ENCODE results near the gene KRT15. TPM values are rescaled to one million over a fixed set of nuclear protein-coding genes. Genes with fewer than 3 reads are reported as not detected.

The KRT15 gene
- total and polyA plus RNA-seq, 5 donors: 0.11 TPM; not detected in 4

DNA sequence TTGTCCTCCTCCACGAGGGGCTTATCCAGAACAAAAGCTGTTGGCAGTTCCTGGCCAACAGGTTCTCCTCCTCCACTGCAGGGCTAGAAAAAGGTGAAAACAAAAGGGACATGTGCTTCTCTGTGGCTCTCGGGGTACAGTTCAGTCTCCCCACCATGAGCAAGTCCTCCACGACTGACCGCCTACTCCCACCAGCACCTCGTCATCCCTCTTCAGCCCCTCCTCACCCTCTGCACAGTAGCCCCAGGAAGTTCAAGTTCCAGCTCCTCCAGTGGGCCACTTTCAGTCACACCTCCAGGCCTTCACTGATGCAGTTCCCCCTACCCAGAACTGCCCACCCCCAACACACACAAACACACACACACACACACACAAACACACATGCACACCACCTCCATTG, 33.8 kb upstream of the KRT15 start:
- Histone ChIP-seq H3K27me3 (ENCODE audit: control insufficient read depth, insufficient read depth) (no peaks in the 10 kb centered on the region), H3K4me3 (ENCODE audit: low read length) (no peak overlapping the region), H3K9me3 (ENCODE audit: control insufficient read depth, low read length) (no peaks in the 10 kb centered on the region), H3K4me1 (ENCODE audit: control insufficient read depth, insufficient read depth, low read length) (no peaks in the 10 kb centered on the region), H3K27ac (ENCODE audit: low read length) (no peak overlapping the region)
- ATAC-seq (no peak), DNase-seq (no peak)
- intact Hi-C loops (cut with DNase I): loop anchor here in 2 of 4 donors (2.0 to 5.0 kb wide), 3 partner anchors 92 to 110 kb away; no protein-coding TSS in a partner anchor
- 79% methylated on average over 5 of the region's 5 CpGs for WGBS

GRCh38 chr17:41551365-41551764, 32.7 kb upstream of the KRT15 start:
- 55% methylated on average over 5 of the region's 5 CpGs for WGBS
- no peaks in the 10 kb centered on the region for H3K4me1 ChIP-seq (ENCODE audit: control insufficient read depth, insufficient read depth, low read length)
- no peak overlapping the region for H3K4me3 ChIP-seq (ENCODE audit: low read length)
- H3K27me3 ChIP-seq (ENCODE audit: control insufficient read depth, insufficient read depth): no peaks in the 10 kb centered on the region
- intact Hi-C loops (cut with DNase I): loop anchor here in 1 of 4 donors (5.0 kb wide), 2 partner anchors 96 to 111 kb away; no protein-coding TSS in a partner anchor
- H3K27ac ChIP-seq (ENCODE audit: low read length): no peak overlapping the region
- ATAC-seq (no peak), DNase-seq (no peak)
- H3K9me3 ChIP-seq (ENCODE audit: control insufficient read depth, low read length): no peaks in the 10 kb centered on the region

- Histone ChIP-seq H3K27ac (ENCODE audit: low read length) (no peak overlapping the region), H3K4me3 (ENCODE audit: low read length) (no peak overlapping the region), H3K4me1 (ENCODE audit: control insufficient read depth, insufficient read depth, low read length) (no peaks in the 10 kb centered on the region), H3K27me3 (ENCODE audit: control insufficient read depth, insufficient read depth) (no peaks in the 10 kb centered on the region), H3K9me3 (ENCODE audit: control insufficient read depth, low read length) (no peaks in the 10 kb centered on the region)
- no peak for ATAC-seq
- 71% methylated on average over 8 of the region's 8 CpGs for WGBS
- no peak for DNase-seq
- intact Hi-C loops (cut with DNase I): loop anchor here (5.0 to 10.0 kb wide), 5 partner anchors 98 to 645 kb away; no protein-coding TSS in a partner anchor
Observed at GRCh38 chr17:41549596-41550039, 30.9 kb upstream of the KRT15 start.

GRCh38 chr17:41548844-41549595, 30.3 kb upstream of the KRT15 start:
- DNase-seq (peak; percentile 78 to 94 (median 92)), ATAC-seq (peak; percentile 88 to 89)
- H3K27me3 ChIP-seq (ENCODE audit: control insufficient read depth, insufficient read depth): no peaks in the 10 kb centered on the region
- 2% methylated on average over 25 of the region's 25 CpGs for WGBS
- no peak overlapping the region for H3K4me3 ChIP-seq (ENCODE audit: low read length)
- H3K27ac ChIP-seq (ENCODE audit: low read length): no peak overlapping the region
- no peaks in the 10 kb centered on the region for H3K4me1 ChIP-seq (ENCODE audit: control insufficient read depth, insufficient read depth, low read length)
- intact Hi-C loops (cut with DNase I): loop anchor here (5.0 to 10.0 kb wide), 5 partner anchors 98 to 644 kb away; no protein-coding TSS in a partner anchor
- H3K9me3 ChIP-seq (ENCODE audit: control insufficient read depth, low read length): no peaks in the 10 kb centered on the region

GRCh38 chr17:41547921-41548843, 29.5 kb upstream of the KRT15 start:
- no peaks in the 10 kb centered on the region for H3K27me3 ChIP-seq (ENCODE audit: control insufficient read depth, insufficient read depth)
- ATAC-seq (peak; percentile 73 to 81), DNase-seq (peak; percentile 63 to 77 (median 75))
- H3K4me3 ChIP-seq (ENCODE audit: low read length): no peak overlapping the region
- intact Hi-C loops (cut with DNase I): loop anchor here (5.0 to 10.0 kb wide), 5 partner anchors 99 to 643 kb away; no protein-coding TSS in a partner anchor
- no peaks in the 10 kb centered on the region for H3K4me1 ChIP-seq (ENCODE audit: control insufficient read depth, insufficient read depth, low read length)
- WGBS: 30% methylated on average over 23 of the region's 23 CpGs
- H3K27ac ChIP-seq (ENCODE audit: low read length): no peak overlapping the region
- H3K9me3 ChIP-seq (ENCODE audit: control insufficient read depth, low read length): no peaks in the 10 kb centered on the region

GRCh38 chr17:41547378-41547841, 28.7 kb upstream of the KRT15 start:
- no peaks in the 10 kb centered on the region for H3K27me3 ChIP-seq (ENCODE audit: control insufficient read depth, insufficient read depth)
- intact Hi-C loops (cut with DNase I): loop anchor here (5.0 to 10.0 kb wide), 5 partner anchors 100 to 643 kb away; no protein-coding TSS in a partner anchor
- H3K9me3 ChIP-seq (ENCODE audit: control insufficient read depth, low read length): no peaks in the 10 kb centered on the region
- H3K27ac ChIP-seq (ENCODE audit: low read length): no peak overlapping the region
- DNase-seq (no peak), ATAC-seq (peak in 1 of 2 donors; percentile 7)
- no peaks in the 10 kb centered on the region for H3K4me1 ChIP-seq (ENCODE audit: control insufficient read depth, insufficient read depth, low read length)
- H3K4me3 ChIP-seq (ENCODE audit: low read length): no peak overlapping the region
- WGBS: 47% methylated on average over 9 of the region's 9 CpGs

- DNase-seq (no peak), ATAC-seq (no peak)
- intact Hi-C loops (cut with DNase I): loop anchor here (5.0 to 10.0 kb wide), 5 partner anchors 100 to 642 kb away; no protein-coding TSS in a partner anchor
- Histone ChIP-seq H3K4me3 (ENCODE audit: low read length) (no peak overlapping the region), H3K4me1 (ENCODE audit: control insufficient read depth, insufficient read depth, low read length) (no peaks in the 10 kb centered on the region), H3K27me3 (ENCODE audit: control insufficient read depth, insufficient read depth) (no peaks in the 10 kb centered on the region), H3K27ac (ENCODE audit: low read length) (no peak overlapping the region), H3K9me3 (ENCODE audit: control insufficient read depth, low read length) (no peaks in the 10 kb centered on the region)
- over 99% methylated on average over 3 of the region's 3 CpGs for WGBS
Observed at GRCh38 chr17:41546819-41547218, 28.1 kb upstream of the KRT15 start.

GRCh38 chr17:41545829-41546410, 27.2 kb upstream of the KRT15 start:
- Histone ChIP-seq H3K4me3 (ENCODE audit: low read length) (no peak overlapping the region), H3K4me1 (ENCODE audit: control insufficient read depth, insufficient read depth, low read length) (no peaks in the 10 kb centered on the region), H3K27me3 (ENCODE audit: control insufficient read depth, insufficient read depth) (no peaks in the 10 kb centered on the region), H3K27ac (ENCODE audit: low read length) (no peak overlapping the region), H3K9me3 (ENCODE audit: control insufficient read depth, low read length) (no peaks in the 10 kb centered on the region)
- WGBS: 81% methylated on average over 13 of the region's 13 CpGs
- DNase-seq (no peak), ATAC-seq (no peak)
- intact Hi-C loops (cut with DNase I): loop anchor here (5.0 to 10.0 kb wide), 5 partner anchors 101 to 641 kb away; no protein-coding TSS in a partner anchor

- Histone ChIP-seq H3K9me3 (ENCODE audit: control insufficient read depth, low read length) (no peaks in the 10 kb centered on the region), H3K4me3 (ENCODE audit: low read length) (no peak overlapping the region), H3K4me1 (ENCODE audit: control insufficient read depth, insufficient read depth, low read length) (no peaks in the 10 kb centered on the region), H3K27me3 (ENCODE audit: control insufficient read depth, insufficient read depth) (no peaks in the 10 kb centered on the region), H3K27ac (ENCODE audit: low read length) (no peak overlapping the region)
- WGBS: 91% methylated on average over 5 of the region's 5 CpGs
- DNase-seq: no peak
- intact Hi-C loops (cut with DNase I): loop anchor here (5.0 to 10.0 kb wide), 5 partner anchors 102 to 640 kb away; no protein-coding TSS in a partner anchor
- no peak for ATAC-seq
Observed at GRCh38 chr17:41544935-41545334, 26.2 kb upstream of the KRT15 start.

DNA sequence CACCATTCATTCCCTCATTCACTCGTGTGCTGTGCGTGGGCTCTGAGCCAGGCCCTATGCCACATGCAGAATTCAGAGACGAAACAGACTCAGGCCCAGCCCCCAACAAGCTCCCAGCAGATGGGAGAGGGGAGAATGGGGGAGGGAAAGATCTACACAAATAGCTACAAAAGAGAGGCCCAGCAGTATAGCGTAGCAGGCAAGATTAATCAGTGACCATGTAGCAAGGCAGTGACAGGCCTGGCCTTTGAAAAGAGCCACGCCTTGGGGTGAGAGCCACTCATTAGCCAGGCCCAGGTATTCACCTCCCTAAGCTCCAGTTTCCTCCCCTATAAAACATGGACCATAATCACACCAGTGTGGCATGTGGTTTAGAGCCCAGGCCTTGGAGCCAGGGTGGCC, 25.8 kb upstream of the KRT15 start:
- Histone ChIP-seq H3K4me3 (ENCODE audit: low read length) (no peak overlapping the region), H3K9me3 (ENCODE audit: control insufficient read depth, low read length) (no peaks in the 10 kb centered on the region), H3K27ac (ENCODE audit: low read length) (no peak overlapping the region), H3K4me1 (ENCODE audit: control insufficient read depth, insufficient read depth, low read length) (no peaks in the 10 kb centered on the region), H3K27me3 (ENCODE audit: control insufficient read depth, insufficient read depth) (no peaks in the 10 kb centered on the region)
- intact Hi-C loops (cut with DNase I): loop anchor here in 2 of 4 donors (10.0 kb wide), 2 partner anchors 630 to 640 kb away; no protein-coding TSS in a partner anchor
- no peak for ATAC-seq
- DNase-seq: no peak
- 49% methylated on average over 5 of the region's 5 CpGs for WGBS

Data from right cardiac atrium (tissue), 5 donors.